ENCODE measurements around the gene FOXA3. TPM values are rescaled to one million over a fixed set of nuclear protein-coding genes. Genes with fewer than 3 reads are reported as not detected.

FOXA3 gene
- total RNA-seq, 2 experiments from 2014 or later: not detected

GRCh38 chr19:45842198-45842597, 21.9 kb upstream of the FOXA3 start:
- no peak for ATAC-seq (ENCODE audit: poor library complexity)
- intact Hi-C loops (cut with DNase I, micrococcal nuclease): no loop called here
- Mint-ChIP-seq H3K9me3 (no peaks in the 10 kb centered on the region), H3K27me3 (no peaks in the 10 kb centered on the region), H3K4me1 (ENCODE audit: low read depth) (no peaks in the 10 kb centered on the region), H3K27ac (no peak overlapping the region), H3K36me3 (ENCODE audit: low read depth) (peaks cover 89% of the 10 kb centered on the region), H3K4me3 (no peak overlapping the region)
- no peak for DNase-seq
- H3K36me3 ChIP-seq (ENCODE audit: insufficient read depth, low read length): peaks cover 82% of the 10 kb centered on the region
- H3K4me3 ChIP-seq (ENCODE audit: low read length): no peak overlapping the region
- CTCF ChIA-PET: interaction anchor here (1.2 kb wide), 1 partner anchor 25 kb away, joined by 5 read pairs; no protein-coding TSS in a partner anchor
- TF ChIP-seq CTCF (IDR thresholded peaks at IDR 0.05): no peak
- POLR2A ChIA-PET: no interaction called here
- H3K4me1 ChIP-seq (ENCODE audit: insufficient read depth, low read length): no peaks in the 10 kb centered on the region
- H3K9me3 ChIP-seq (ENCODE audit: control insufficient read depth in 1 of 2, insufficient read depth in 1 of 2, low read length in 2 of 2): no peaks in the 10 kb centered on the region
- H3K27ac ChIP-seq (ENCODE audit: low read depth in 1 of 2, low read length in 2 of 2): no peak overlapping the region
- H3K27me3 ChIP-seq (ENCODE audit: control insufficient read depth in 1 of 2, insufficient read depth in 2 of 2, low read length in 2 of 2): no peaks in the 10 kb centered on the region

- peaks cover 92% of the 10 kb centered on the region for H3K36me3 Mint-ChIP-seq (ENCODE audit: low read depth)
- no peak overlapping the region for H3K4me3 Mint-ChIP-seq
- Histone ChIP-seq H3K9me3 (ENCODE audit: control insufficient read depth in 1 of 2, insufficient read depth in 1 of 2, low read length in 2 of 2) (no peaks in the 10 kb centered on the region), H3K36me3 (ENCODE audit: insufficient read depth, low read length) (peaks cover 83% of the 10 kb centered on the region), H3K27me3 (ENCODE audit: control insufficient read depth in 1 of 2, insufficient read depth in 2 of 2, low read length in 2 of 2) (no peaks in the 10 kb centered on the region), H3K27ac (ENCODE audit: low read depth in 1 of 2, low read length in 2 of 2) (no peak overlapping the region), H3K4me1 (ENCODE audit: insufficient read depth, low read length) (no peaks in the 10 kb centered on the region), H3K4me3 (ENCODE audit: low read length) (no peak overlapping the region)
- H3K9me3 Mint-ChIP-seq: no peaks in the 10 kb centered on the region
- H3K4me1 Mint-ChIP-seq (ENCODE audit: low read depth): no peaks in the 10 kb centered on the region
- intact Hi-C loops (cut with DNase I, micrococcal nuclease): no loop called here
- ATAC-seq (ENCODE audit: poor library complexity): no peak
- no peak for DNase-seq
- no peaks in the 10 kb centered on the region for H3K27me3 Mint-ChIP-seq
- ChIA-PET POLR2A (no interaction called here), CTCF (no interaction called here)
- no peak overlapping the region for H3K27ac Mint-ChIP-seq
- no peak for TF ChIP-seq CTCF (IDR thresholded peaks at IDR 0.05)
Observed at GRCh38 chr19:45847663-45848062, 16.5 kb upstream of the FOXA3 start.

- TF ChIP-seq CTCF (IDR thresholded peaks at IDR 0.05): no peak
- no peak overlapping the region for H3K27ac Mint-ChIP-seq
- no peak for DNase-seq
- POLR2A ChIA-PET: no interaction called here
- H3K27me3 Mint-ChIP-seq: no peaks in the 10 kb centered on the region
- Histone ChIP-seq H3K9me3 (ENCODE audit: control insufficient read depth in 1 of 2, insufficient read depth in 1 of 2, low read length in 2 of 2) (no peaks in the 10 kb centered on the region), H3K27me3 (ENCODE audit: control insufficient read depth in 1 of 2, insufficient read depth in 2 of 2, low read length in 2 of 2) (no peaks in the 10 kb centered on the region), H3K4me1 (ENCODE audit: insufficient read depth, low read length) (no peaks in the 10 kb centered on the region), H3K36me3 (ENCODE audit: insufficient read depth, low read length) (peaks cover 84% of the 10 kb centered on the region), H3K27ac (ENCODE audit: low read depth in 1 of 2, low read length in 2 of 2) (no peak overlapping the region), H3K4me3 (ENCODE audit: low read length) (no peak overlapping the region)
- no peak for ATAC-seq (ENCODE audit: poor library complexity)
- CTCF ChIA-PET: no interaction called here
- intact Hi-C loops (cut with DNase I, micrococcal nuclease): no loop called here
- H3K9me3 Mint-ChIP-seq: no peaks in the 10 kb centered on the region
- H3K36me3 Mint-ChIP-seq (ENCODE audit: low read depth): peaks cover 91% of the 10 kb centered on the region
- H3K4me1 Mint-ChIP-seq (ENCODE audit: low read depth): no peaks in the 10 kb centered on the region
- H3K4me3 Mint-ChIP-seq: no peak overlapping the region
Observed at GRCh38 chr19:45848922-45849321, 15.2 kb upstream of the FOXA3 start.
